H9 (cell line): Measurements from ENCODE around the gene CEP128. TPM values are rescaled to one million over a fixed set of nuclear protein-coding genes. Genes with fewer than 3 reads are reported as not detected.

Experiments used
- DNase-seq: peaks from one replicate; pipeline ENCODE4 v3.0.0-alpha.2; 2017
- H2AFZ ChIP-seq: one replicate; pipeline ENCODE4 v1.6.1; 2013; ENCODE audit warnings: mild to moderate bottlenecking, low read length, control low read depth, moderate library complexity
- H2AK5ac ChIP-seq: 2 replicates; pipeline ENCODE4 v1.6.1; 2013; ENCODE audit warnings: low read length, control low read depth, mixed read lengths; ENCODE audit not compliant: insufficient read length
- H2BK120ac ChIP-seq: one replicate; pipeline ENCODE4 v1.6.1; 2013; ENCODE audit warnings: low read depth, mild to moderate bottlenecking, low read length, control low read depth, inconsistent platforms; ENCODE audit not compliant: poor library complexity, severe bottlenecking
- H2BK12ac ChIP-seq: 2 replicates; pipeline ENCODE4 v1.6.1; 2013; ENCODE audit warnings: low read length, control low read depth, mixed read lengths, low read depth; ENCODE audit not compliant: insufficient read length
- H2BK15ac ChIP-seq: 2 replicates; pipeline ENCODE4 v1.6.1; 2013; ENCODE audit warnings: low read depth, low read length, control low read depth
- H2BK20ac ChIP-seq: one replicate; pipeline ENCODE4 v1.6.1; 2013; ENCODE audit warnings: low read depth, mild to moderate bottlenecking, low read length, control low read depth, inconsistent platforms; ENCODE audit not compliant: poor library complexity, severe bottlenecking
- H2BK5ac ChIP-seq: 2 replicates; pipeline ENCODE4 v1.6.1; 2013; ENCODE audit warnings: low read length, control low read depth, mixed read lengths; ENCODE audit not compliant: insufficient read length
- H3K14ac ChIP-seq: 2 replicates; pipeline ENCODE4 v1.6.1; 2013; ENCODE audit warnings: low read length, control low read depth; ENCODE audit not compliant: insufficient read depth
- H3K18ac ChIP-seq: 2 replicates; pipeline ENCODE4 v1.6.1; 2013; ENCODE audit warnings: low read depth, mild to moderate bottlenecking, mixed read lengths, low read length, control low read depth; ENCODE audit not compliant: insufficient read length
- H3K23ac ChIP-seq: 2 replicates; pipeline ENCODE4 v1.6.1; 2013; ENCODE audit warnings: low read length, control low read depth, mixed read lengths, low read depth; ENCODE audit not compliant: insufficient read length
- H3K23me2 ChIP-seq: 2 replicates; pipeline ENCODE4 v1.6.1; 2013; ENCODE audit warnings: low read depth, mild to moderate bottlenecking, mixed read lengths, low read length, control low read depth; ENCODE audit not compliant: insufficient read length, poor library complexity, severe bottlenecking
- H3K27ac ChIP-seq: 2 replicates; pipeline ENCODE4 v1.5.1; 2013; ENCODE audit warnings: low read length, control low read depth, mixed read lengths, low read depth; ENCODE audit not compliant: insufficient read length
- H3K27me3 ChIP-seq: 2 replicates; pipeline ENCODE4 v1.6.1; 2013; ENCODE audit warnings: low read length, control low read depth, inconsistent platforms; ENCODE audit not compliant: insufficient read depth
- H3K4ac ChIP-seq: 2 replicates; pipeline ENCODE4 v1.6.1; 2013; ENCODE audit warnings: low read depth, mild to moderate bottlenecking, control low read depth, inconsistent platforms, low read length, moderate library complexity
- H3K4me1 ChIP-seq: 2 replicates; pipeline ENCODE4 v1.6.1; 2013; ENCODE audit warnings: low read length, control low read depth, inconsistent platforms; ENCODE audit not compliant: insufficient read depth
- H3K4me2 ChIP-seq: 2 replicates; pipeline ENCODE4 v1.6.1; 2013; ENCODE audit warnings: low read length, control low read depth, mixed read lengths; ENCODE audit not compliant: insufficient read length, insufficient read depth
- H3K56ac ChIP-seq: 2 replicates; pipeline ENCODE4 v1.6.1; 2013; ENCODE audit warnings: low read depth, mild to moderate bottlenecking, mixed read lengths, low read length, control low read depth; ENCODE audit not compliant: insufficient read length
- H3K79me1 ChIP-seq: 2 replicates; pipeline ENCODE4 v1.6.1; 2013; ENCODE audit warnings: low read depth, mild to moderate bottlenecking, moderate library complexity, low read length, control low read depth, inconsistent platforms; ENCODE audit not compliant: insufficient read depth, poor library complexity, severe bottlenecking
- H3K79me2 ChIP-seq: 2 replicates; pipeline ENCODE4 v1.6.1; 2013; ENCODE audit warnings: low read length, control low read depth, inconsistent platforms; ENCODE audit not compliant: insufficient read depth
- H3K9ac ChIP-seq: 2 replicates; pipeline ENCODE4 v1.6.1; 2013; ENCODE audit warnings: low read length, control low read depth, mixed read lengths; ENCODE audit not compliant: insufficient read length; ENCODE audit errors: extremely low read depth
- H3K9me3 ChIP-seq: one replicate; pipeline ENCODE4 v1.6.1; 2013; ENCODE audit warnings: low read depth, low read length, inconsistent platforms; ENCODE audit not compliant: control insufficient read depth
- H3T11ph ChIP-seq: one replicate; pipeline ENCODE4 v1.6.1; 2013; ENCODE audit warnings: mild to moderate bottlenecking, low read length, control low read depth, inconsistent platforms
- H4K20me1 ChIP-seq: one replicate; pipeline ENCODE4 v1.6.1; 2013; ENCODE audit not compliant: control insufficient read depth, insufficient read length, insufficient read depth
- H4K5ac ChIP-seq: 2 replicates; pipeline ENCODE4 v1.6.1; 2013; ENCODE audit warnings: low read depth, mild to moderate bottlenecking, mixed read lengths, low read length, control low read depth; ENCODE audit not compliant: insufficient read length
- H4K8ac ChIP-seq: replicated peaks from 2 replicates; pipeline ENCODE4 v1.6.1; 2013; ENCODE audit warnings: low read length, control low read depth, mixed read lengths, low read depth; ENCODE audit not compliant: insufficient read length
- H4K91ac ChIP-seq: 2 replicates; pipeline ENCODE4 v1.6.1; 2013; ENCODE audit warnings: low read depth, mild to moderate bottlenecking, moderate library complexity, mixed read lengths, low read length, control low read depth; ENCODE audit not compliant: insufficient read length
- H3K27ac Mint-ChIP-seq, 3 experiments: 2 replicates in 2 of 3; 3 replicates in 1 of 3; pipeline ENCODE4 v1.8.0; 2020 to 2021; ENCODE audit warnings: mixed read lengths in 3 of 3, mild to moderate bottlenecking in 1 of 3, moderate library complexity in 1 of 3
- H3K27me3 Mint-ChIP-seq: 2 replicates; pipeline ENCODE4 v1.8.0; 2021; ENCODE audit warnings: low read depth, mild to moderate bottlenecking, moderate library complexity, mixed read lengths
- H3K36me3 Mint-ChIP-seq, 3 experiments: 2 replicates in 2 of 3; 3 replicates in 1 of 3; pipeline ENCODE4 v1.8.0; 2020 to 2021; ENCODE audit warnings: low read depth in 3 of 3, mixed read lengths in 3 of 3; ENCODE audit not compliant: insufficient read depth in 1 of 3
- H3K4me1 Mint-ChIP-seq, 2 experiments: 2 replicates each; pipeline ENCODE4 v1.8.0; 2020; ENCODE audit warnings: mixed read lengths in 2 of 2
- H3K4me3 Mint-ChIP-seq, 2 experiments: 2 replicates in 1 of 2; 3 replicates in 1 of 2; pipeline ENCODE4 v1.8.0; 2020 to 2021; ENCODE audit warnings: mild to moderate bottlenecking in 2 of 2, mixed read lengths in 2 of 2, moderate library complexity in 1 of 2
- H3K9me3 Mint-ChIP-seq, 2 experiments: 2 replicates in 1 of 2; 3 replicates in 1 of 2; pipeline ENCODE4 v1.8.0; 2020; ENCODE audit warnings: mild to moderate bottlenecking in 2 of 2, mixed read lengths in 2 of 2, moderate library complexity in 1 of 2
- WGBS: extraction: QIAGEN DNeasy Blood & Tissue Kit; methylation state at CpG from one replicate; pipeline ENCODE4 v1.1.7; 2013; ENCODE audit warnings: missing lambda C conversion rate, low lambda C conversion rate, mixed read lengths; ENCODE audit not compliant: insufficient read length; ENCODE audit errors: extremely low coverage; 5-methylcytosine and 5-hydroxymethylcytosine counted together
- total RNA-seq: library from RNA; stranded (reverse); gene quantifications from 2 replicates; pipeline ENCODE4 v1.2.1, GENCODE V29; 2021
- TF ChIP-seq, protein P1 (sequence below): fragments of 200-600 bp; sonication (generic); conservative IDR thresholded peaks from 3 replicates; pipeline ENCODE4 v1.8.0; 2021; ENCODE audit warnings: antibody characterized with exemption, mild to moderate bottlenecking

CEP128 gene
- total RNA-seq, 1 experiment from 2014 or later: 16.3 TPM

DNA sequence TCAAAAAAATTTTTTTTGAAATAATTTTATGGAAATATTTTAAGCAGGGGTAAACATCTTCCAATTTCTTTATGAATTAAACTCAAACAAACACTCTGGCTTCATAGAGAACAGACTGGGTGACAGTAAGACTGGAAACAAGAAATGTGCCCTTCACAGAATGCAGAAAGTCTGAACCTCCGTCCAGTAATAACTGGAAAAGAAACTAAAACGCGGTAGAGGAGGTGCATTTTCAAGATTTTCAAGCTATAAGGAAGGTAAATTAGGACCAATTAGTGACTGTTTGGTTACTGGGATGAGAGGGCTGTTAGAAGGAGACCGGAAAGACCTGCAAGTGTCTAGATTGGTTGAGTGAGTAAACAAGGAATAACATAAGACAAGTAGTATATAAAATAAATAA lies 245.7 kb downstream of the CEP128 start:
- Histone ChIP-seq H3K9ac (no peak overlapping the region), H3K18ac (no peak overlapping the region), H3K27ac (no peak overlapping the region), H3K79me2 (no peaks in the 10 kb centered on the region), H3K14ac (no peak overlapping the region), H3K4me1 (no peaks in the 10 kb centered on the region; the same call in 1 of the 2 replicates), H3K56ac (no peak overlapping the region), H2BK12ac (no peak overlapping the region), H2AK5ac (no peak overlapping the region), H3K4ac (no peak overlapping the region), H2BK15ac (no peak overlapping the region), H2BK20ac (no peak overlapping the region), H4K8ac (no peak overlapping the region), H3K79me1 (no peaks in the 10 kb centered on the region), H3K27me3 (no peaks in the 10 kb centered on the region), H3K4me2 (no peak overlapping the region), H4K5ac (no peak overlapping the region), H3K23ac (no peak overlapping the region), H2BK120ac (no peak overlapping the region), H2BK5ac (no peak overlapping the region), H3T11ph (no peak overlapping the region), H3K23me2 (no peaks in the 10 kb centered on the region), H3K9me3 (no peaks in the 10 kb centered on the region), H2AFZ (no peak overlapping the region), H4K91ac (no peak overlapping the region), H4K20me1 (no peaks in the 10 kb centered on the region)
- Mint-ChIP-seq H3K27me3 (no peaks in the 10 kb centered on the region), H3K36me3 (0 out of 7 replicates have a peak, but pooled peaks cover 0 to 3% (median 0%) of the 10 kb centered on the region in 3 experiments), H3K4me1 (peaks cover 8 to 16% of the 10 kb centered on the region in 2 experiments), H3K9me3 (no peaks in the 10 kb centered on the region), H3K4me3 (no peak overlapping the region), H3K27ac (no peak overlapping the region)
- WGBS: no CpG with 5 or more reads among the region's 4 CpGs
- no peak for DNase-seq
- TF ChIP-seq, protein P1, sequence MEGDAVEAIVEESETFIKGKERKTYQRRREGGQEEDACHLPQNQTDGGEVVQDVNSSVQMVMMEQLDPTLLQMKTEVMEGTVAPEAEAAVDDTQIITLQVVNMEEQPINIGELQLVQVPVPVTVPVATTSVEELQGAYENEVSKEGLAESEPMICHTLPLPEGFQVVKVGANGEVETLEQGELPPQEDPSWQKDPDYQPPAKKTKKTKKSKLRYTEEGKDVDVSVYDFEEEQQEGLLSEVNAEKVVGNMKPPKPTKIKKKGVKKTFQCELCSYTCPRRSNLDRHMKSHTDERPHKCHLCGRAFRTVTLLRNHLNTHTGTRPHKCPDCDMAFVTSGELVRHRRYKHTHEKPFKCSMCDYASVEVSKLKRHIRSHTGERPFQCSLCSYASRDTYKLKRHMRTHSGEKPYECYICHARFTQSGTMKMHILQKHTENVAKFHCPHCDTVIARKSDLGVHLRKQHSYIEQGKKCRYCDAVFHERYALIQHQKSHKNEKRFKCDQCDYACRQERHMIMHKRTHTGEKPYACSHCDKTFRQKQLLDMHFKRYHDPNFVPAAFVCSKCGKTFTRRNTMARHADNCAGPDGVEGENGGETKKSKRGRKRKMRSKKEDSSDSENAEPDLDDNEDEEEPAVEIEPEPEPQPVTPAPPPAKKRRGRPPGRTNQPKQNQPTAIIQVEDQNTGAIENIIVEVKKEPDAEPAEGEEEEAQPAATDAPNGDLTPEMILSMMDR: no peak
